Mesenchymal stem cell (in vitro differentiated cells and primary cell): ENCODE results near the gene SPINT4.
"Not testable (repeated sequence)": the region's sequence is repeated elsewhere in the genome, so short reads cannot be mapped to it uniquely, and the experiment has no call there.

ENCODE experiments used
- DNase-seq: peaks from one replicate; pipeline ENCODE4 v3.0.0-alpha.2; 2013
- H2AFZ ChIP-seq: one replicate; pipeline ENCODE4 v1.6.1; 2013; ENCODE audit warnings: low read depth, mild to moderate bottlenecking, control low read depth, inconsistent platforms, low read length, moderate library complexity
- H2AK5ac ChIP-seq: 2 replicates; pipeline ENCODE4 v1.6.1; 2013; ENCODE audit warnings: low read length, moderate library complexity, mild to moderate bottlenecking, inconsistent platforms; ENCODE audit not compliant: severe bottlenecking
- H2BK120ac ChIP-seq: one replicate; pipeline ENCODE4 v1.6.1; 2013; ENCODE audit warnings: low read depth, mild to moderate bottlenecking, inconsistent platforms, low read length, moderate library complexity
- H2BK12ac ChIP-seq, 2 experiments: one replicate each; pipeline ENCODE4 v1.6.1; 2013; ENCODE audit warnings: inconsistent platforms in 2 of 2, low read length in 2 of 2, mild to moderate bottlenecking in 2 of 2, moderate library complexity in 2 of 2, control low read depth in 1 of 2
- H2BK15ac ChIP-seq: one replicate; pipeline ENCODE4 v1.6.1; 2013; ENCODE audit warnings: mild to moderate bottlenecking, low read depth, inconsistent platforms; ENCODE audit not compliant: poor library complexity, severe bottlenecking
- H2BK5ac ChIP-seq: 2 replicates; pipeline ENCODE4 v1.6.1; 2013; ENCODE audit warnings: low read depth, mild to moderate bottlenecking, low read length, control low read depth, inconsistent platforms; ENCODE audit not compliant: poor library complexity, severe bottlenecking
- H3K14ac ChIP-seq, 2 experiments: one replicate each; pipeline ENCODE4 v1.6.1; 2013; ENCODE audit warnings: inconsistent platforms in 2 of 2, low read length in 2 of 2, control low read depth in 1 of 2, mild to moderate bottlenecking in 1 of 2, moderate library complexity in 1 of 2
- H3K18ac ChIP-seq, 2 experiments: one replicate each; pipeline ENCODE4 v1.6.1; 2013; ENCODE audit warnings: inconsistent platforms in 2 of 2, low read length in 2 of 2, control low read depth in 1 of 2, low read depth in 1 of 2, mild to moderate bottlenecking in 1 of 2
- H3K23ac ChIP-seq, 2 experiments: one replicate each; pipeline ENCODE4 v1.6.1; 2013; ENCODE audit warnings: inconsistent platforms in 2 of 2, low read length in 2 of 2, mild to moderate bottlenecking in 2 of 2, moderate library complexity in 2 of 2, control low read depth in 1 of 2
- H3K27ac ChIP-seq: 2 replicates; pipeline ENCODE4 v1.5.1; 2013; ENCODE audit warnings: mild to moderate bottlenecking, moderate library complexity, low read length, control low read depth, inconsistent platforms; ENCODE audit not compliant: poor library complexity, severe bottlenecking
- H3K27me3 ChIP-seq, 2 experiments: 2 replicates each; pipeline versions ENCODE4 v1.6.1 to v1.7.0; 2013; ENCODE audit warnings: low read length in 2 of 2, mild to moderate bottlenecking in 2 of 2, moderate library complexity in 2 of 2, control low read depth in 1 of 2, inconsistent platforms in 1 of 2; ENCODE audit not compliant: control insufficient read depth in 1 of 2, insufficient read depth in 1 of 2
- H3K36me3 ChIP-seq, 2 experiments: 2 replicates each; pipeline versions ENCODE4 v1.6.1 to v1.7.0; 2013; ENCODE audit warnings: low read length in 2 of 2, control low read depth in 1 of 2, inconsistent platforms in 1 of 2, low read depth in 1 of 2, mild to moderate bottlenecking in 1 of 2; ENCODE audit not compliant: insufficient read depth in 2 of 2, control insufficient read depth in 1 of 2
- H3K4ac ChIP-seq, 2 experiments: one replicate each; pipeline ENCODE4 v1.6.1; 2013; ENCODE audit warnings: inconsistent platforms in 2 of 2, low read length in 2 of 2, mild to moderate bottlenecking in 2 of 2, moderate library complexity in 2 of 2, control low read depth in 1 of 2, low read depth in 1 of 2
- H3K4me1 ChIP-seq: 2 replicates; pipeline ENCODE4 v1.6.1; 2013; ENCODE audit warnings: low read depth, low read length, control low read depth; ENCODE audit not compliant: control insufficient read depth, insufficient read depth
- H3K4me2 ChIP-seq: 2 replicates; pipeline ENCODE4 v1.6.1; 2013; ENCODE audit warnings: low read length, mild to moderate bottlenecking, inconsistent platforms; ENCODE audit not compliant: poor library complexity, severe bottlenecking
- H3K4me3 ChIP-seq, 2 experiments: 2 replicates each; pipeline versions ENCODE4 v1.5.1 to v1.7.0; 2013; ENCODE audit warnings: low read length in 2 of 2, mild to moderate bottlenecking in 2 of 2, control low read depth in 1 of 2, low read depth in 1 of 2; ENCODE audit not compliant: insufficient read depth in 1 of 2
- H3K79me1 ChIP-seq: replicated peaks from 2 replicates; pipeline ENCODE4 v1.6.1; 2013; ENCODE audit warnings: mild to moderate bottlenecking, control low read depth, low read length, inconsistent platforms; ENCODE audit not compliant: poor library complexity, severe bottlenecking
- H3K9ac ChIP-seq: 2 replicates; pipeline ENCODE4 v1.7.0; 2013; ENCODE audit warnings: mild to moderate bottlenecking, low read length, moderate library complexity
- H3K9me3 ChIP-seq: 2 replicates; pipeline ENCODE4 v1.7.0; 2013; ENCODE audit warnings: mild to moderate bottlenecking, low read length; ENCODE audit not compliant: control insufficient read depth
- H4K8ac ChIP-seq: one replicate; pipeline ENCODE4 v1.6.1; 2013; ENCODE audit warnings: inconsistent platforms, mild to moderate bottlenecking, low read length, moderate library complexity
- H4K91ac ChIP-seq: one replicate; pipeline ENCODE4 v1.6.1; 2013; ENCODE audit warnings: mild to moderate bottlenecking, low read length, inconsistent platforms
- WGBS: methylation state at CpG from one replicate; pipeline ENCODE4 v1.1.7; 2013; ENCODE audit warnings: mixed read lengths; 5-methylcytosine and 5-hydroxymethylcytosine counted together

SPINT4 gene

DNA sequence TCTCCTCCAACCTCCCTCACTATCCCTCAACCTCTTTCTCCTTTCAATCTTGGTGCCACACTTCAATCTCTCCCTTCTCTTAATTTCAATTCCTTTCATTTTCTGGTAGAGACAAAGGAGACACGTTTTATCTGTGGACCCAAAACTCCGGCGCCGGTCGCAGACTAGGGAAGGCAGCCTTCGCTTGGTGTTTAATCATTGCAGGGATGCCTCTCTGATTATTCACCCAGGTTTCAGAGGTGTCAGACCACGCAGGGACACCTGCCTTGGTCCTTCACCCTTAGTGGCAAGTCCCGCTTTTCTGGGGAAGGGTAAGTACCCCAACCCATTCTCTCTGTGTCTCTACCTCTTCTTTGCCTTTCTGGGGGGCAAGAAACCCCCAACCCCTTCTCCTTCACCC is 37.8 kb downstream of the SPINT4 start:
- H4K8ac ChIP-seq, H2BK12ac ChIP-seq, H3K27ac ChIP-seq, H3K4me1 ChIP-seq, H2AFZ ChIP-seq, H3K4me3 ChIP-seq, H3K36me3 ChIP-seq, H4K91ac ChIP-seq, H2AK5ac ChIP-seq, H3K18ac ChIP-seq, H3K79me1 ChIP-seq, H2BK120ac ChIP-seq, H3K14ac ChIP-seq, H3K4ac ChIP-seq, H3K27me3 ChIP-seq, H3K4me2 ChIP-seq, H2BK5ac ChIP-seq, H3K9me3 ChIP-seq, DNase-seq, H2BK15ac ChIP-seq, H3K9ac ChIP-seq, H3K23ac ChIP-seq: not testable (repeated sequence)
- 84% methylated on average over 8 of the region's 8 CpGs for WGBS

DNA sequence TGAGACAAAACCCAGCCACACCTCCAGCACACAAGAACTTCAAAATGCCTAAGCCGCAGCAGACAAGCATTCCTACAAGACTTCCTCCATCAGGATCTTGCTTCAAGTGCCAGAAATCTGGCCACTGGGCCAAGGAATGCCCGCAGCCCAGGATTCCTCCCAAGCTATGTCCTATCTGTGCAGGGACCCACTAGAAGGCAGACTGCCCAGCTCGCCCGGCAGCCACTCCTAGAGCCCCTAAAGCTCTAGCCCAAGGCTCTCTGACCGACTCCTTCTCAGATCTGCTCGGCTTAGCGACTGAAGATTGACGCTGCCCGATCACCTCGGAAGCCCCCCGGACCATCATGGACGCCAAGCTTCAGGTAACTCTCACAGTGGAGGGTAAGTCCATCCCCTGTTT is 39.8 kb downstream of the SPINT4 start:
- H3K79me1 ChIP-seq, H3K18ac ChIP-seq, H4K8ac ChIP-seq, H3K27ac ChIP-seq, H4K91ac ChIP-seq, H3K27me3 ChIP-seq, H2BK15ac ChIP-seq, H2BK120ac ChIP-seq, H3K14ac ChIP-seq, H3K36me3 ChIP-seq, H2BK12ac ChIP-seq, H2BK5ac ChIP-seq, H3K4me1 ChIP-seq, H3K4me3 ChIP-seq, H2AFZ ChIP-seq, H3K23ac ChIP-seq, H3K4me2 ChIP-seq, DNase-seq, H3K9me3 ChIP-seq, H2AK5ac ChIP-seq, H3K4ac ChIP-seq, H3K9ac ChIP-seq: not testable (repeated sequence)
- WGBS = 97% methylated on average over 10 of the region's 12 CpGs

DNA sequence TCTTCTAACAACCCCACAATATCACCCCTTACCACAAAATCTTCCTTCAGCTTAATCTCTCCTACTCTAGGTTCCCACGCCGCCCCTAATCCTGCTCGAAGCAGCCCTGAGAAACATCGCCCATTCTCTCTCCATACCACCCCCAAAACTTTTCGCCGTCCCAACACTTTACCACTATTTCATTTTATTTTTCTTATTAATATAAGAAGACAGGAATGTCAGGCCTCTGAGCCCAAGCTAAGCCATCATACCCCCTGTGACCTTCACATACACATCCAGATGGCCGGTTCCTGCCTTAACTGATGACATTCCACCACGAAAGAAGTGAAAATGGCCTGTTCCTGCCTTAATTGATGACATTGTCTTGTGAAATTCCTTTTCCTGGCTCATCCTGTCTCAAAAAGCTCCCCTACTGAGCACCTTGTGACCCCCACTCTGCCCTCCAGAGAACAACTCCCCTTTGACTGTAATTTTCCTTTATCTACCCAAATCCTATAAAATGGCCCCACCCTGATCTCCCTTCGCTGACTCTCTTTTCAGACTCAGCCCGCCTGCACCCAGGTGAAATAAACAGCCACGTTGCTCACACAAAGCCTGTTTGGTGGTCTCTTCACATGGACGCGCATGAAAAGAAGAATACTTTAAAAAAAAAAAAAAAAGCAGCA is 42.6 kb downstream of the SPINT4 start:
- H4K91ac ChIP-seq, H3K4me1 ChIP-seq, DNase-seq, H4K8ac ChIP-seq, H3K4ac ChIP-seq, H3K79me1 ChIP-seq, H3K14ac ChIP-seq, H2AK5ac ChIP-seq, H3K18ac ChIP-seq, H3K23ac ChIP-seq, H3K9ac ChIP-seq, H3K4me2 ChIP-seq, H3K36me3 ChIP-seq, H2BK5ac ChIP-seq, H3K4me3 ChIP-seq, H3K9me3 ChIP-seq, H3K27me3 ChIP-seq, H3K27ac ChIP-seq, H2BK15ac ChIP-seq, H2BK120ac ChIP-seq, H2AFZ ChIP-seq, H2BK12ac ChIP-seq: not testable (repeated sequence)
- 57% methylated on average over 12 of the region's 13 CpGs for WGBS

DNA sequence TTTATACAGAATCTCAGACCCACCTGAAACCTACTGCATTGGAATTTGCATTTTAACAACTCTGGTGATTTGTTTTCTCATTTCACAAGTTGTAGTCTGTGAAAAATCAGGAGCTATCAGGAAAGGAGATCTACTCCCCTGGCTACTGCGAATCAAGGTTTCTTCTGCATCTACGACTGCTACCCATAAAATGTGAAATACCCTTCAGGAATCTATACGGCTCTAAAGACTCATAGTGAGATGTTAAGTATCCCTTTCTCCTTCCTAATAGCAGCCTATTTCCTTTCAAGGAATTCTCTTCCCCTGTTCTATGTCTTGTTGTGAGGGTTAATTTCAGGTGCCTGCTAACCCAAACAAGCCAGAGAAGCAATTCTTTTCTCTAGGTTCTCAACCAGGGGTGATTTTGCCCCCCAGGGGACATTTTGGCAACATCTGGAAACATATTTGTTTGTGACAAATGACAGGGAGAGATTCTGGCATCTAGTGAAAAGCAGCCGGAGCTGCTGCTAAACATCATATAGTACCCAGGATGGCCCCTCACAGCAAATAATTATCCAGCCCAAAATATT is 43.2 kb downstream of the SPINT4 start:
- Histone ChIP-seq H3K9me3 (no peaks in the 10 kb centered on the region), H3K9ac (no peak overlapping the region), H3K27ac (no peak overlapping the region), H4K91ac (no peak overlapping the region), H3K4me1 (no peaks in the 10 kb centered on the region), H3K23ac (no peak overlapping the region), H2AFZ (no peak overlapping the region), H2BK5ac (no peak overlapping the region), H2BK12ac (no peak overlapping the region), H3K36me3 (no peaks in the 10 kb centered on the region), H2AK5ac (no peak overlapping the region), H2BK120ac (no peak overlapping the region), H4K8ac (no peak overlapping the region), H3K4me3 (no peak overlapping the region), H3K4ac (no peak overlapping the region), H2BK15ac (no peak overlapping the region), H3K79me1 (no peaks in the 10 kb centered on the region), H3K18ac (no peak overlapping the region), H3K27me3 (peaks cover 0 to 5% of the 10 kb centered on the region in 2 experiments), H3K14ac (no peak overlapping the region), H3K4me2 (no peak overlapping the region)
- WGBS = 31% methylated on average over 4 of the region's 4 CpGs
- DNase-seq = no peak
